ENCODE data around the gene PNCK.
"Not testable (repeated sequence)": the region's sequence is repeated elsewhere in the genome, so short reads cannot be mapped to it uniquely, and the experiment has no call there.

Gene PNCK

DNA sequence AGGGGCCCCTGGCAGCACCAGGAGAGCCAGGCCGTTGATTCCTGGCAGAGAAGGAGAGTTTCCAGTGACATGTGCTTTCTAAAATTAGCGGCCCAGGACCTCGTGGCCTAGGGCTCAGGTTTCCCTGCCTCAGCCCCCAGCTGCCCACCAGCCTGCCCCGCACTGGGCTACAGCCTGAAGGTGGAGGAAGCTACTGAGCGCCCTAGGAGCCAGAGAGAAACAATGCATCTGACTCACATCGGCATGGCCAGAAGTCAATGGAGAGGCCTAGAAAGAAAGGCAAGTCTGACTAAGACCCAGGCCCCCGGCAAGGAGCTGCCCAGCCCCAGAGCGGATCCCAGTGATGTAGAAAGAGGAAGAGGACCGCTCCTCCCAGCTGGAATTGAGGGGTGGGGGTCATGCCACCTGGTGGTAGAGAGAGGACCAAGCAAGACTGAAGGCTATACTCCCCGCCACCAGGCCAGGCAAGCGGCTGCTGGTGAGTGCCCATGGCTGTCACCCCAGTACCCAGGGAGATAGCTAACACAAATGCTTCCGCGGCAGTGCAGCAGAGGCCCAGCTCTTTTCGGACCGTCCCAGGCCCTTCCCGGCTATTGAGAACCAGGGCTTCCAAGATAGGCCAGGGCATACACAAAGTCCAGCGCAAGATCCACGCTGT lies 31.9 kb upstream of the PNCK start:
- H4K8ac ChIP-seq (ENCODE audit: low read depth, low read length); H3K36me3 ChIP-seq (ENCODE audit: control insufficient read depth, insufficient read depth, low read length); H3K4me2 ChIP-seq (ENCODE audit: low read length); H3K4me3 ChIP-seq (ENCODE audit: low read length); H2BK5ac ChIP-seq (ENCODE audit: low read length); H3K56ac ChIP-seq (ENCODE audit: low read length); H3K18ac ChIP-seq (ENCODE audit: low read length); H3K27me3 ChIP-seq (ENCODE audit: insufficient read depth, low read length, poor library complexity); H2AK5ac ChIP-seq (ENCODE audit: low read length); H2BK120ac ChIP-seq (ENCODE audit: low read depth, low read length); H4K5ac ChIP-seq (ENCODE audit: low read length); DNase-seq; H3K27ac ChIP-seq (ENCODE audit: low read depth, low read length); H3K23ac ChIP-seq (ENCODE audit: low read length); H3K79me1 ChIP-seq (ENCODE audit: low read length); H3K9ac ChIP-seq (ENCODE audit: low read length); H2BK15ac ChIP-seq (replicated peaks; ENCODE audit: low read depth); H3K4me1 ChIP-seq (ENCODE audit: control insufficient read depth, low read depth, low read length); H3K79me2 ChIP-seq (ENCODE audit: control insufficient read depth, insufficient read depth, low read length); H3K4ac ChIP-seq (ENCODE audit: low read depth, low read length): not testable (repeated sequence)
- WGBS (ENCODE audit: extremely low coverage, insufficient coverage, low lambda C conversion rate): no CpG with 5 or more reads among the region's 18 CpGs

DNA sequence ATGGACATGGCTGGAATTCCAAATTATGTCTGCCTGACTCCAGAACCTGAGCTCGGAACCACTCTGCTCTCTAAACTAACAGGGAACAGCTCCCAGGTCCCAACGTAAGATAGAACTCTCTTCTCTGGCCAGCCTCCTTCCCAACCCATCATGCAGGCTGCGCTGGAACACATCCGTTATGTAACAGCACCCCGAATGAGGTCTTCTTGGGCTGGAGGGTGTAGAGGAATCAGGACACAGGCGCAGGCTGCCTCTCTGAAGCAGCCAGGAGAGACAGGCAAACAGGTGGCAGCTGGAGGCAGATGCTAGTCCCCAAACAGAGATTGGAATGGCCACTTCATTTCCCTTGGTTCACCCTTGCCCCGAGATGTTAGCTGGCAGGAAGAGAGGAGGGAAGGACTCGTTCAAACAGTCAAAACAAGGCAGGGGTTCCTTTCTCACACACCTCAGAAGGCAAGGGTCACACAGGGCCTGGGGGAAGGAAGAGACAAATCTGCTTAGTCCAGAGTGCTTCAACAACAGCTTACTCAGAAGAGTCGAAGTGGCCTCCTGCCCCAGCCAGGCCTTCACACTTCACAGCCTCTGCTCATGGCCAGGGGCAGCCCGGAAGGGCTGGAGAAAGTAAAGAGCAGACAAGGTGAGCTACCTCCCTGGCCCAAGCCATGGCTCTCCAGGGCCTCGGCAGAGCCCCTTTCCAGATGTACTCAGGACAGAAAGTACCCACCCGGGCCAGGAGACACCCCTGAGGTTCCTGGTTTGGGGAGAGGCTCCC lies 31.2 kb upstream of the PNCK start:
- H3K4me1 ChIP-seq (ENCODE audit: control insufficient read depth, low read depth, low read length); H2AK5ac ChIP-seq (ENCODE audit: low read length); H3K56ac ChIP-seq (ENCODE audit: low read length); H3K4me3 ChIP-seq (ENCODE audit: low read length); H3K79me2 ChIP-seq (ENCODE audit: control insufficient read depth, insufficient read depth, low read length); H2BK120ac ChIP-seq (ENCODE audit: low read depth, low read length); H3K4me2 ChIP-seq (ENCODE audit: low read length); H4K8ac ChIP-seq (ENCODE audit: low read depth, low read length); H3K4ac ChIP-seq (ENCODE audit: low read depth, low read length); H3K9ac ChIP-seq (ENCODE audit: low read length); H3K36me3 ChIP-seq (ENCODE audit: control insufficient read depth, insufficient read depth, low read length); H3K18ac ChIP-seq (ENCODE audit: low read length); DNase-seq; H3K79me1 ChIP-seq (ENCODE audit: low read length); H2BK5ac ChIP-seq (ENCODE audit: low read length); H4K5ac ChIP-seq (ENCODE audit: low read length); H2BK15ac ChIP-seq (replicated peaks; ENCODE audit: low read depth); H3K23ac ChIP-seq (ENCODE audit: low read length); H3K27ac ChIP-seq (ENCODE audit: low read depth, low read length); H3K27me3 ChIP-seq (ENCODE audit: insufficient read depth, low read length, poor library complexity): not testable (repeated sequence)
- no CpG with 5 or more reads among the region's 12 CpGs for WGBS (ENCODE audit: extremely low coverage, insufficient coverage, low lambda C conversion rate)

DNA sequence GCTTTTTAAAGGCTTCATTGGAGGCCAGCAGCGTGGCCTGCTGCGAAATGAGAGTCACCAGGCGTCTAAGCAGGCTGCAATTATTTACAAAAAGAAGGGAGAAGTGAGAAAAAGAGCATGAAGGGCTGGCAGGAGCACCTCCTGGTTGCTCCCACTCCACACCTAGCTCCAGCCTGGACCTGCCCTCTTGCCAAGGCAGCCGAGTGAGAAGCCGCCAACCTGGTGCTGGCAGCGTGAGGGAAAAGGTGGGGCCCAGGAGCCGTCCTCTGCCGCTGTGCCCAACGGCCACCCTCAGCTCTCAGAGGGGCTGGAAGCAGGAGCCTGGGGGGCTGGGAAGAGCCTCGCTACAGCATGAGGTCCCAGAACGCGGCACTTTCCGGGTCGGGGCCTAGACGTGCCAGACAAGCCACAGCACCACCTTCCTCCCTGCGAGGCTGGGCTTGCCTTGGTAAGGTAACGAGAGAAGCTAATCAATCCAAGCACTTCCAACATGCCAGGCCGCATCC lies 30.5 kb upstream of the PNCK start:
- H3K56ac ChIP-seq (ENCODE audit: low read length): no peak overlapping the region
- H3K79me2 ChIP-seq (ENCODE audit: control insufficient read depth, insufficient read depth, low read length): no peaks in the 10 kb centered on the region
- H3K79me1 ChIP-seq (ENCODE audit: low read length): no peaks in the 10 kb centered on the region
- H3K27ac ChIP-seq (ENCODE audit: low read depth, low read length): no peak overlapping the region
- H3K4me3 ChIP-seq (ENCODE audit: low read length): no peak overlapping the region
- H3K18ac ChIP-seq (ENCODE audit: low read length): no peak overlapping the region
- H3K23ac ChIP-seq (ENCODE audit: low read length): no peak overlapping the region
- no peak overlapping the region for H2BK120ac ChIP-seq (ENCODE audit: low read depth, low read length)
- no peaks in the 10 kb centered on the region for H3K27me3 ChIP-seq (ENCODE audit: insufficient read depth, low read length, poor library complexity)
- no peak overlapping the region for H2BK5ac ChIP-seq (ENCODE audit: low read length)
- no peak overlapping the region for H4K5ac ChIP-seq (ENCODE audit: low read length)
- H3K4me2 ChIP-seq (ENCODE audit: low read length): no peak overlapping the region
- no CpG with 5 or more reads among the region's 18 CpGs for WGBS (ENCODE audit: extremely low coverage, insufficient coverage, low lambda C conversion rate)
- no peak overlapping the region for H2AK5ac ChIP-seq (ENCODE audit: low read length)
- no peaks in the 10 kb centered on the region for H3K36me3 ChIP-seq (ENCODE audit: control insufficient read depth, insufficient read depth, low read length)
- no peak overlapping the region for H3K4ac ChIP-seq (ENCODE audit: low read depth, low read length)
- H2BK15ac ChIP-seq (replicated peaks; ENCODE audit: low read depth): no peak overlapping the region
- no peaks in the 10 kb centered on the region for H3K4me1 ChIP-seq (ENCODE audit: control insufficient read depth, low read depth, low read length)
- H3K9ac ChIP-seq (ENCODE audit: low read length): no peak overlapping the region
- no peak overlapping the region for H4K8ac ChIP-seq (ENCODE audit: low read depth, low read length)
- DNase-seq: no peak

DNA sequence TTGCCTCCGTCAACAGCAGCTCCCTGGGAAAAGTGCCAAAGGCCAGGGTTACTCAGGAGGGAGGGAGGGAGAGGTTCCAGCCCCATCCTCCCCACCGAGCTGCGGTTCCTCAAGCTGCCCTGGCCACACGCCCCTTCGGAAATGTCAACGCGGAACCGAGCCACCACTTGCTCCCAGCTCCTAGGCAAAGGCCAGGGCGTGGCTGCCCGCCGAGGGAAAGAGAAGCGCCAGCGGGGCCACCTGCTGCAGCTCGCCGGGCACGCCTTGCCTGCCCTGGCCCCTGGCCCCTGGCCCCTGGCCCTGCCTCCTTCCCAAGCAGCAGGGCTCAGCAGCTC lies 29.4 kb upstream of the PNCK start:
- H4K5ac ChIP-seq (ENCODE audit: low read length): no peak overlapping the region
- no peaks in the 10 kb centered on the region for H3K79me2 ChIP-seq (ENCODE audit: control insufficient read depth, insufficient read depth, low read length)
- no peak overlapping the region for H3K4me3 ChIP-seq (ENCODE audit: low read length)
- H3K4me2 ChIP-seq (ENCODE audit: low read length): no peak overlapping the region
- H3K27me3 ChIP-seq (ENCODE audit: insufficient read depth, low read length, poor library complexity): no peaks in the 10 kb centered on the region
- H3K4me1 ChIP-seq (ENCODE audit: control insufficient read depth, low read depth, low read length): no peaks in the 10 kb centered on the region
- H3K27ac ChIP-seq (ENCODE audit: low read depth, low read length): no peak overlapping the region
- H3K18ac ChIP-seq (ENCODE audit: low read length): no peak overlapping the region
- H3K79me1 ChIP-seq (ENCODE audit: low read length): no peaks in the 10 kb centered on the region
- no peaks in the 10 kb centered on the region for H3K36me3 ChIP-seq (ENCODE audit: control insufficient read depth, insufficient read depth, low read length)
- no peak overlapping the region for H2AK5ac ChIP-seq (ENCODE audit: low read length)
- H2BK120ac ChIP-seq (ENCODE audit: low read depth, low read length): no peak overlapping the region
- no peak overlapping the region for H2BK15ac ChIP-seq (replicated peaks; ENCODE audit: low read depth)
- no peak overlapping the region for H3K4ac ChIP-seq (ENCODE audit: low read depth, low read length)
- no peak overlapping the region for H3K23ac ChIP-seq (ENCODE audit: low read length)
- no peak overlapping the region for H4K8ac ChIP-seq (ENCODE audit: low read depth, low read length)
- H2BK5ac ChIP-seq (ENCODE audit: low read length): no peak overlapping the region
- no peak overlapping the region for H3K9ac ChIP-seq (ENCODE audit: low read length)
- H3K56ac ChIP-seq (ENCODE audit: low read length): no peak overlapping the region
- DNase-seq: no peak
- WGBS (ENCODE audit: extremely low coverage, insufficient coverage, low lambda C conversion rate): no CpG with 5 or more reads among the region's 16 CpGs

DNA sequence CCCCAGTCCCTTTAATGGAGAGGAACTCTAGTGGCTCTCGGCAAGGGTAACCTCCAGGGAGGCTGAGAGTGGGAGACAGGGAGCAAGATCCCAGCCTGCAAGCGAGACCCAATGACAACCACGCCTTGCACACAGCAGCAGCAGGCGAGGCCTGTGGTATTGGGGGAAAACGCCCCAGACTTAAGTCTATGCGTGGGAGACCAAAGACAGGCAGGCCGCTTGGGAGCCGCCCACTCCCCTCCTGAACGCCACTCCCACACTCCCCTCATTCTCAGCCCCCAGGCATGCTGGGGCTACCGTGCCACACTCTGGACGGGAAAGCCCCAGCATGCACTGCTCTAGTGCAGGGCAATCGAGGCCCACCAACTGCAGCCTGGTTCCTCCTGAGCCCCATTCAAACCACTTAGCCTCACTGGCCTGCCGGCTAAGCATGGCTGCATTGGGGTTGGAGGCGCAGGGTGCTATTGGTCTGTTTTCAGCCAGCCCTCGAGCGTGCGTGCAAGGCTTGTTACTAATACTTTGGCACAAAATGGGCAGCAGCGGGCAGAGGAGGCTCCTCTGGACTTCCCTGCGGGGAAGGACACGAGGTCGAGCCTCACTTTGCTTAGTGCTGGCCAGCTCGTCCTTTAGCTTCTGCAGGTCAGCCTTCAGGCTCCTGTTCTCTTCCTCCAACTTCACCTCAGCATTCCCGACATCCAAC lies 28.9 kb upstream of the PNCK start:
- H3K27ac ChIP-seq (ENCODE audit: low read depth, low read length): no peak overlapping the region
- no peaks in the 10 kb centered on the region for H3K79me1 ChIP-seq (ENCODE audit: low read length)
- no peak overlapping the region for H4K5ac ChIP-seq (ENCODE audit: low read length)
- H3K4me2 ChIP-seq (ENCODE audit: low read length): no peak overlapping the region
- H4K8ac ChIP-seq (ENCODE audit: low read depth, low read length): no peak overlapping the region
- WGBS (ENCODE audit: extremely low coverage, insufficient coverage, low lambda C conversion rate): no CpG with 5 or more reads among the region's 23 CpGs
- no peak overlapping the region for H2BK5ac ChIP-seq (ENCODE audit: low read length)
- no peak overlapping the region for H3K56ac ChIP-seq (ENCODE audit: low read length)
- H3K9ac ChIP-seq (ENCODE audit: low read length): no peak overlapping the region
- H2AK5ac ChIP-seq (ENCODE audit: low read length): no peak overlapping the region
- no peak overlapping the region for H3K4me3 ChIP-seq (ENCODE audit: low read length)
- H3K18ac ChIP-seq (ENCODE audit: low read length): no peak overlapping the region
- no peaks in the 10 kb centered on the region for H3K4me1 ChIP-seq (ENCODE audit: control insufficient read depth, low read depth, low read length)
- no peaks in the 10 kb centered on the region for H3K36me3 ChIP-seq (ENCODE audit: control insufficient read depth, insufficient read depth, low read length)
- no peak overlapping the region for H2BK15ac ChIP-seq (replicated peaks; ENCODE audit: low read depth)
- DNase-seq: no peak
- no peak overlapping the region for H3K4ac ChIP-seq (ENCODE audit: low read depth, low read length)
- no peak overlapping the region for H3K23ac ChIP-seq (ENCODE audit: low read length)
- no peaks in the 10 kb centered on the region for H3K27me3 ChIP-seq (ENCODE audit: insufficient read depth, low read length, poor library complexity)
- H2BK120ac ChIP-seq (ENCODE audit: low read depth, low read length): no peak overlapping the region
- no peaks in the 10 kb centered on the region for H3K79me2 ChIP-seq (ENCODE audit: control insufficient read depth, insufficient read depth, low read length)
